HG03520 (cell line): ENCODE measurements around the gene EHD2.
A peak's percentile ranks its signal among the peaks of the same experiment; 100 is the strongest.
"Not testable (repeated sequence)": the region's sequence is repeated elsewhere in the genome, so short reads cannot be mapped to it uniquely, and the experiment has no call there.

Experiments used
- ATAC-seq: cut with Tn5 transposase; IDR thresholded peaks from one replicate; pipeline ENCODE4 v1.9.1; 2021; ENCODE audit warnings: mild to moderate bottlenecking, moderate library complexity; ENCODE audit not compliant: unreplicated experiment

The EHD2 gene

GRCh38 chr19:47765523-47766358 is 52.5 kb downstream of the EHD2 start:
- ATAC-seq: no peak

- ATAC-seq: no peak
These were observed 53.1 kb downstream of the EHD2 start for GRCh38 chr19:47766359-47766620.

- ATAC-seq: no peak
These were observed 53.4 kb downstream of the EHD2 start for GRCh38 chr19:47766670-47767069.

- no peak for ATAC-seq
These were observed 54.1 kb downstream of the EHD2 start for GRCh38 chr19:47767349-47767748.

- no peak for ATAC-seq
These were observed 55.4 kb downstream of the EHD2 start for GRCh38 chr19:47768604-47769003.

GRCh38 chr19:47769534-47769933 is 56.3 kb downstream of the EHD2 start:
- ATAC-seq: no peak

GRCh38 chr19:47771291-47771690 is 58.1 kb downstream of the EHD2 start:
- not testable (repeated sequence) for ATAC-seq

- no peak for ATAC-seq
These were observed 63.3 kb downstream of the EHD2 start for GRCh38 chr19:47776568-47776967.

- not testable (repeated sequence) for ATAC-seq
These were observed 64.2 kb downstream of the EHD2 start for GRCh38 chr19:47777245-47778048.

- peak; percentile 67 for ATAC-seq
These were observed 65.1 kb downstream of the EHD2 start, which contains the start of gene SELENOW for GRCh38 chr19:47778049-47778953. Gene SELENOW (plus strand): TSS chr19:47778703. CDS start chr19:47778786, 83 bp downstream.

- no peak for ATAC-seq
These were observed 65.7 kb downstream of the EHD2 start for GRCh38 chr19:47778954-47779351.

GRCh38 chr19:47779524-47780214 is 66.4 kb downstream of the EHD2 start:
- no peak for ATAC-seq

- ATAC-seq: no peak
These were observed 67.0 kb downstream of the EHD2 start for GRCh38 chr19:47780215-47780551.

GRCh38 chr19:47781590-47782262 is 68.5 kb downstream of the EHD2 start:
- no peak for ATAC-seq

GRCh38 chr19:47786566-47786965 is 73.3 kb downstream of the EHD2 start:
- no peak for ATAC-seq

- not testable (repeated sequence) for ATAC-seq
These were observed 74.1 kb downstream of the EHD2 start for GRCh38 chr19:47787307-47787706.

GRCh38 chr19:47789811-47790210 is 76.6 kb downstream of the EHD2 start:
- not testable (repeated sequence) for ATAC-seq

- ATAC-seq: no peak
These were observed 77.2 kb downstream of the EHD2 start for GRCh38 chr19:47790398-47790814.

- ATAC-seq: no peak
These were observed 79.4 kb downstream of the EHD2 start for GRCh38 chr19:47792616-47793015.
